Activated CD4-positive, alpha-beta T cell treated with anti-CD3 and anti-CD28 coated beads for 4 hours (primary cell): Measurements from ENCODE around the gene ABCD3.
"Not testable (repeated sequence)": the region's sequence is repeated elsewhere in the genome, so short reads cannot be mapped to it uniquely, and the experiment has no call there.

Experiments
- DNase-seq, 2 donors: peaks; one replicate each; pipeline ENCODE4 v3.0.0-alpha.2; 2020

Gene ABCD3

DNA sequence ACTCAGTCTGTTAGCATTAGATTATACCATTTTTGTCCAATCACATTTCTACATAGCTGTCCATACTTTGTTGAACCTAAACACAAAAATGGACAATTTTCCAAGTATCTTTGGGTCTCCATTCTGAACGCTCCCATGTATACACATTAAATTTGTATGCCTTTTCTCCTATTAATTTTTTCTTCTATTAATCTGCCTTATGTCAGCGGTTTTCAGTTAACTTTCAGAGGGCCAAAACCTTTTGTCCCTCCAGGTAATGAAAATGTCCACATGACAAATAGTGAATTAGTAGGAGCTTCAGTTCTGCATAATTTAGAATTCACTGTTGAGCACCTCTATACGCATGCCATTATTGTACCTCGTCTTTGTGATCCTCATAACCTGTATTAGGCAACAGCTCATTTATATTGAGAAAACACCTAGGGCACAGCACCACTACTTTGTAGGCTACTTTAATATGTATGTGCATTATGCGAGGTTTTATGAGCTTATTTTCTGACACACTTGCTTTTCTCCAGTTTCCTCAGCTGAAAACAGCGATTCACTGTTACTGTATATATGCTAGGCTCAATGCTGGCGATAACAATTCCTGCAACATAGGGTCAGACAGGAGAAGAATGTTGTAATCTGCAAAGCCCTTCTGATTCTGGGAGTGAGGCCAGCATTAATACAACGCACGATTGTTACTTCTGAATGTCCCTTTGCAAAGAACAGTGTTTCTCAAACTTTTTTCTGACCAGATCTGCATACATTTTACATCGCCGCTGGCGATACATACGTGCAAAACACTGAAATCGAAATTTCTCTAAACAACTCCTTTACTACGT, 1.1 kb upstream of the ABCD3 start:
- no peak for DNase-seq

DNA sequence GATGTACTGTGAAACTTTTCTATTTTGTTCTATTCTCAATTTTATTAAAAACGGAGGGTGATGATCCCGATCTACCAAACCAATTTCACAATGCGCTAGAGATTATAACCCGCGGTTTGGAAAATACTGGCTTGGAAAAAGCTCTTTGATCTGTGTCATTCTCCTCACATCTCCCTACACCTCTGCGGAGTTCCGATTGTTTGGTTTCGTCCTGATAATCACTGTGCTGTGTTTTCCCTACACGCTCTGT, 536 bp upstream of the ABCD3 start:
- no peak for DNase-seq

DNA sequence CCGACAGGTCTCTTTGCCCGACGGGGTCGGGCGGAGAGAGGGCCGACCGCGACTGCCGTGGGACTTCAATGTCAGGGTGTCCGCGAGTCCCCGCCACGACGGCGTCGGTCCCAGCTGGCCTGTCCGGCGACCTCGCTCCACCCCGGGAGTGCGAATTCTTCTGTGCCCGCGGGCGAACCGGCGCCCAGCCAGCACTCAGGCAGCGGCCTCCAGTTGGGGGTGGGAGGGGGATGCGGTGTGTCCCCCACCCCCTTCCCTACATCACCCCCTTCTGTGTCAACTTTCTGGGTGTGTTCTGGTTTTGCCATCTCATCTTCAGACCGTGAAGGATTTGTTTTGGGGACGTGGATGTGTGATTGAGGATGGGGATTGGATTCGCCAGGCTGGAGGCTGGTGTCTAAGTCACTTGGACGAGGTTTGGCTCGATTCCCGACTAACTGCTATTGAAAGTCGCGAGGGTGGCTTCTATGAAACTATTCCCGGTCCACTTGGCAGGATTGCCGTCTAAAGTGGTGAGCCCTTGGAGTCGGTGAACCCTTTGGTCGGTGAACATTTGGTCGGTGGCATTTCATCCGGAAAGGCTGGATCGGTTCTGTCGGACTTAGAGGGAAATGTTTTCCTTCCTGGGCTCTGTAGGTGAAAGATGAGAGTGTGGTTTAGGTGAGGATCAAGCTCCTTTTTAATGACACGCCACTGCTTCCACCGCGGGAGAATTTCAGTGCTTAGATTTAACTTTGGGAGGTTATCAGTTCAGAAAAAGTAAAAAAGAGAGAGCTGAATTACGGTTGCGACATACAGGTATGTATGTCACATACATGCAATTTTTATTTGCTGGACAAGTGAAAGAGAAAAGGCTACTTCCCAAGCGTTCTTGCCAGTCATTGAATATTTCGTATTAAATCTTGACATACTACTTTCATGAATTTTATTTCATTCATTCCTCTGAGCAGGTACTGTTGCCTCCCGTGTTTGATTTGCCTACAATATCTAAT, 771 bp downstream of the ABCD3 start:
- no peak for DNase-seq

DNA sequence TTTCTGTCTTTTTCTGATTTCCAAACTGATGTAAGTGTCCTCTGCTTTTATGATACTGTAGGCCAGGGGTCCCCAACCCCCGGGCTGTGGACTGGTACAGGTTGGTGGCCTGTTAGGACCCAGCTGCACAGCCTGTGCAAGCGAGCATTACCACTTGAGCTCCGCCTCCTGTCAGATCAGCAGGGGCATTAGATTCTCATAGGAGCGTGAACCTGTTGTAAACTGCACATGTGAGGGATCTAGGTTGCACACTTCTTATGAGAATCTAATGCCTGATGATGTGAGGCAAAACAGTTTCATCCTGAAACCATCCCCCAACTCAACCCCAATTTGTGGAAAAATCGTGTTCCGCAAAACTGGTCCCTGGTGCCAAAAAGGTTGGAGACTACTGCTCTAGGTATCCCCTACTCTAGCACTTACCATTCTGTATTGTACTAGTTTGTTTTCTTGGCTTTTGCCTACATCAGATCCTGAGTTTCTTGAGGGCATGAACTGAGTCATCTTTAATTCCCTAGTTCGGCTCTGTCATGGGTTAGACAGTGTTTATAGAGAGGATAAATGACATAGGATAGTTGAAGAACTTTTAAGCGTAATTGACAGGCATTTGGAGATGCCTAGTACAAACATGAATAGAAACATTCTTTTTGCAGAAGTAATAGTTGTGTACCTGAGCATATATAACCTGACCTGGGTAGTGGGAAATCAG, 4.1 kb downstream of the ABCD3 start:
- no peak for DNase-seq

DNA sequence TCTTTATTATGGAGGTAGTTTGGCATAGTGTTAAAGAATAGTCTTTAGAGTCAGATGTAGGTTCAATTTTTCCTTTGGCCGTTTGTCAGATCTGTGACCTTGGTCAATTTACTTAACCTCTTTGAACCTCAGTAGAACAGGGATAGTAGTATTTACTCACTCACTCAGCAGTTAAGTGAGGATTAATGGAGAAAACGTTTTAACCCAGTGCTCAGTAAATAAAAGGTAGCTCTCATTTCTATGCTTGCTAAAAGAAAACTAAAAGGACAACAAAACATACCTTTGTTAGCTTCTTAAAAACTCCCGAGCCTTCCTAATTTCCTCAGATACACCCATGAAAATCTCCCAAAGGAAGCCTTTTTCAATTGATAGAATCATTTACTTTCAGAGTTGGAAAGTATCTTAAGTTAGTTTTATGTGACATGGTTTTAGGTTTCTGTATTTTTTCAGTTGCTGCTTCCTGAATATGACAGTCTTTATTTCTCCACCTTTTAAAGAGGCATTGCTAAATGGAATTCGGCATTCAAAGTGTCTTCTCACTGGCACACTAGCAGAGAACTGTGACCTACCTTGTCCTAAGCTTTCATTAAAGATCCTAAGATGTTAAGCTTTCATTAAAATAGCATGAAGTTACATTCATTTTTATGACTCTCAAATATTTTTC, 7.8 kb downstream of the ABCD3 start:
- DNase-seq, result no peak

DNA sequence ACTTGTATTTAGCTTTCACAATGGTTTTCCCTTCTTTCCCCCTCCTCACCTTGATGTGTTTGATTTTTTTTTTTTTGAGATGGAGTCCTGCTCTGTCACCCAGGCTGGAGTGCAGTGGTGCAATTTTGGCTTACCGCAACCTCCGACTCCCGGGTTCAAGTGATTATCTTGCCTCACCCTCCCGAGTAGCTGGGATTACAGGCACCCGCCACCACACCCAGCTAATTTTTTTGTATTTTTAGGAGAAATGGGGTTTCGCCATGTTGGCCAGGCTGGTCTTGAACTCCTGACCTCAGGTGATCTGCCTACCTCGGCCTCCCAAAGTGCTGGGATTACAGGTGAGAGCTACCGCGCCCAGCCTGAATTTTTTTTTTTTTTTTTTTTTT, 8.3 kb downstream of the ABCD3 start:
- not testable (repeated sequence) for DNase-seq

DNA sequence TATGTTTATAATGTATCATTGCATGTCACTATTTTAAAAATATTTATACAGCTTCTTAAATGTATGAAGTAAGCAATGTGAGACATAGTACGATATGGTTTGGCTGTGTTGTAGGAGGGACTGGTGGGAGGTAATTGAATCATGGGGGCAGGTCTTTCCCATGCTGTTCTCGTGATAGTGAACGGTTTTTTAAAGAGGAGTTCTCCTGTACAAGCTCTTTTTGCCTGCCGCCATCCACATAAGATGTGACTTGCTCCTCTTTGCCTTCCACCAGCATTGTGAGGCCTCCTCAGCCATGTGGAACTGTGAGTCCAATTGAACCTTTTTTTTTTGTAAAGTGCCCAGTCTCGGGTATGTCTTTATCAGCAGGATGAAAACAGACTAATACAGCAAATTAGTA, 10.3 kb downstream of the ABCD3 start:
- no peak for DNase-seq

DNA sequence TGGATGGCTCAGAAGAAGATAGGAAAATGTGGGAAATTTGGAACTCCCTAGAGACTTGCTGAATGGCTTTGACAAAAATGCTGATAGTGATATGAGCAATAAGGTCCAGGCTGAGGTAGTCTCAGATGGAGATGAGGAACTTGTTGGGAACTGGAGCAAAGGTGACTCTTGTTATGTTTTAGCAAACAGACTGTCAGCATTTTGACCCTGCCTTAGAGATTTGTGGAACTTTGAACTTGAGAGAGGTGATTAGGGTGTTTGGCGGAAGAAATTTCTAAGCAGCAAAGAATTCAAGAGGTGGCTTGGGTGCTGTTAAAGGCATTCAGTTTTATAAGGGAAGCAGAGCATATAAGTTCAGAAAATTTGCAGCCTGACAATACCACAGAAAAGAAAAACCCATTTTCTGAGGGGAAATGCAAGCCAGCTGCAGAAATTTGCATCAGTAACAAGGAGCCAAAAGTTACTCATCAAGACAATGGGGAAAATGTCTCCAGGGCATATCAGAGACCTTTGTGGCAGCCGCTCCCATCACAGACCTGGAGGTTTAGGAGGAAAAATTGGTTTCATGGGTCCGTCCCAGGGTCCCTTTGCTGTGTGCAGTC, 10.8 kb downstream of the ABCD3 start:
- DNase-seq, result not testable (repeated sequence)

DNA sequence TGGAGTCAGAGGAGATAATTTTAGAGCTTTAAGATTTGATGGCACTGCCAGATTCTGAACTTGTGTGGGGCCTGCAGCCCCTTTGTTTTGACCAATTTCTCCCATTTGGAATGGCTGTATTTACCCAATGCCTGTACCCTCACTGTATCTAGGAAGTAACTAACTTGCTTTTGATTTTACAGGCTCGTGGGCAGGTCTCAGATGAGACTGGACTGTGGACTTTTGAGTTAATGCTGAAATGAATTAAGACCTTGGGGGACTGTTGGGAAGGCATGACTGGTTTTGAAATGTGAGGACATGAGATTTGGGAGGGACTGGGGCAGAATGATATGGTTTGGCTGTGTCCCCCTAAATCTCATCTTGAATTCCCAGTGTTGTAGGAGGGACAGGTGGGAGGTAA, 11.9 kb downstream of the ABCD3 start:
- not testable (repeated sequence) for DNase-seq

DNA sequence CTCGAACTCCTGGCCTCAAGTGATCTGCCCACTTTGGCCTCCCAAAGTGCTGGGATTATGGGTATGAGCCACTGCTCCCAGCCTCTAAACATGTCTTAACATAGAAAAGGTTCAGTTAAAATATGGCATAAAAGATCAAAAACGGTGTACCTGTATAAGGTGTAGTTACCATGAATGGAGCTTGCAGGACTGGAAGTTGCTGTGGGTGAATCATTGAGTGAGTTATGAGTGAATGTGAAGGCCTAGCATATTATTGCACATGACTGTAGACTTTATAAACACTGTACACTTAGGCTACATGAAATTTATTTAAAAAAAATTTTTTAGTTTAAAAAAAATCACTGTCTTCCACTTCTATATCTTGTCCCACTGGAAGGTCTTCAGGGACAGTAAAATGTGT, 15.7 kb downstream of the ABCD3 start:
- no peak for DNase-seq

DNA sequence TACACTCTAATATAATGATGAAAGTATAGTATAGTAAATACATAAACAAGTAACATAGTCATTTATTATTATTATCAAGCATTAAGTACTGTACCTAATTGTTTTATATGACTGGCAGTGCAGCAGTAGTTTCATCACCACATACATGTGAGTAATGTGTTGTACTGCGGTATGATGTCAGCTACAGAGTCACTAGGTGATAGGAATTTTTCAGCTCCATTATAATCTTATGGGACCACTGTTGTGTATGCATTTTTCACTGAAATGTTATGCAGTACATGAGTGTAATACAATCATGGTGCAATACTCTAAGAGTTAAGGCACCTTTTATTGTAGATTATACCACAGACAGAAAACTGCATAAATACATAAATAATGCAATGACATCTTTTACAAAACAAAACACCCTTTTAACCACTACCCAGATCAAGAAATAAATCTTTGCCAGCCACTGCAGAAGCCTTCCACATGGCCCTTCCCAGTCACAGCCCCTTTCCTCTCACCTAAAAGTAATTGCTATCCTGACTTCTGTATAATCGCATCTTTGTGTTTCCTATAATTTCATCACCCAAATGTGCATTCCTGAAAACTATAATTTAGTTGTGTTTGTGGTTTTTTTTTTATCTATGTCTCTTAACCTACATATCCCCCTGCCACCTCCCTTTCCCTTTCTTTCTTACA, 16.3 kb downstream of the ABCD3 start:
- DNase-seq, result no peak

DNA sequence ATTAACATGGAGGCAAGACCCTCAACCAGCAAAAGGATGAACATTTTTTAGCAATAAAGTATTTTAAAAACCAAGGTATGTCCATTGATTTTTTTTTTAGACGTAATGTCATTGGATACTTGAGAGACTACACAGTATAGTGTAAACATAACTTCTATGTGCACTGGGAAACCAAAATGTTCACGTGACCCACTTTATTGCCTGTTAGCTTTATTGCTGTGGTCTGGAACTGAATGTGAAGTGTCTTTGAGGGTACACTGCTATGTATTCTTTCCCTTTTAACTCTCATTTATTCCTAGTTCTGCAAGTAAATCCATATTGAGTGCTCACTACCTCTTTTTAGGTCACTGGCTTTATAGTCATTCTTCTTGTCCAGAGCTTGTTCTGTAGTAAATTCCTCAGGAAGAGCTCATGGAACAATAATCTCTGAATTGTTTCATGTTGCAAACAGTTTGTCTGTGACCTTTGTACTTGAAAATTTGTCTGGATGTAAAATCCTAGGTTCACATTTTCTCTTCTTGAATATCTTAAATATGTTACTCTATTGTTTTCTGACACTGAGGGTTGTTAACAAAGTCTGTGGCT, 20.6 kb downstream of the ABCD3 start:
- no peak for DNase-seq

DNA sequence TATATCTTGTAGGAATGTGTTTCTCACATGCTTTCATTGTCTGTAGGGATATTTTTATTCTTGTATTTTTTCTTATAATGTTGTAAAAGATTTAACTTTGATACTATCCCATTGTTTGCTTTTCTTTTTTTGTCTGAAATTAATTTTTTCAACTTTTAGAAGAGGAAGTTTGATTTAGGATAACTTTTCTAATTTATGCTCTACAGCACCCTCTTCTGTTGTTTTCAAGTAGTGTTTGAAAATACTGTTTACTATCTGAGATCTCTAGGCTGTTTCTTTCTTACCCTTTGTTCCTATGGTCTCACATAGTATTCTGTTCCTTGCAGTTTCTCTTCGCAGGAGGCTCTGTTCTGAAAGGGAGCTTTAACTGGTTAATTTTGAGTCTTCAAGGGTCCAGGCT, 21.9 kb downstream of the ABCD3 start:
- no peak for DNase-seq

DNA sequence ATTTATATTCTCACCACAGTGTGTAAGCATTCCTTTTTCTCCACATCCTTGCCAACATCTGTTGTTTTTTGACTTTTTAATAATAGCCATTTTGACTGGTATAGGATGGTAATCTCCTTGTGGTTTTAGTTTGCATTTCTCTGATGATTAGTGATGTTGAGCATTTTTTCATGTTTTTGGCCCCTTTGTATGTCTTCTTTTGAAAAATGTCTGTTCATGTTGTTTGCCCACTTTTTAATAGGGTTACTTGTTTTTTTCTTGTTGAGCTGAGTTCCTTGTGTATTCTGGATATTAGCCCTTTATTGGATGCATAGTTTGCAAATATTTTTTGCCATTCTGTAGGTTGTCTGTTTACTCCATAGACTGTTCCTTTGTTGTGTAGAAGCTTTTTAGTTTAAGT, 24.9 kb downstream of the ABCD3 start:
- DNase-seq, result not testable (repeated sequence)

DNA sequence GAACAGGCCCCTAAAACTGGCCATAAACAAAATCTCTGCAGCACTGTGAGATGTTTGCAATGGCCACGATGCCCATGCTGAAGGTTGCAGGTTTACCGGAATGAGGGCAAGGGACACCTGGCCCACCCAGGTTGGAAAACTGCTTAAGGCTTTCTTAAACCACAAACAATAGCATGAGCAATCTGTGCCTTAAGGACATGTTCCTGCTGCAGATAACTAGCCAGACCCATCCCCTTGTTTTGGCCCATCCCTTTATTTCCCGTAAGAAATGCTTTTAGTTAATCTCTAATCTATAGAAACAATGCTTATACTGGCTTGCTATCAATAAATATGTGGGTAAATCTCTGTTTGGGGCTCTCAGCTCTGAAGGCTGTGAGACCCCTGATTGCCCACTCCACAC, 26.6 kb downstream of the ABCD3 start:
- not testable (repeated sequence) for DNase-seq

DNA sequence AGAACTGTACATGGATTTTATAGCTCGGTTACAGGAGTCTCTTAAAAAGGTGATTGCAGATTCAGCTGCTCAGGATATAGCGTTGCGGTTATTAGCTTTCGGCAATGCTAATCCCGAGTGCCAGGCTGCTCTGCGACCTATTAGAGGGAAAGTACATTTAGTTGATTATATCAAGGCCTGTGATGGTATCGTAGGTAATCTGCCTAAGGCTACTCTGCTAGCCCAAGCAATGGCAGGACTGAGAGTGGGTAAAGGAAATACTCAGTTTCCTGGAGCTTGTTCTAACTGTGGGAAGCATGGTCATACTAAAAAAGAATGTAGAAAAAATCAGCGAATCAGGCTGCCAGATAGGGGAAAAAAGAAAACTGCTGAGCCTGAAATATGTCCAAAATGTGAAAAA, 27.5 kb downstream of the ABCD3 start:
- not testable (repeated sequence) for DNase-seq

DNA sequence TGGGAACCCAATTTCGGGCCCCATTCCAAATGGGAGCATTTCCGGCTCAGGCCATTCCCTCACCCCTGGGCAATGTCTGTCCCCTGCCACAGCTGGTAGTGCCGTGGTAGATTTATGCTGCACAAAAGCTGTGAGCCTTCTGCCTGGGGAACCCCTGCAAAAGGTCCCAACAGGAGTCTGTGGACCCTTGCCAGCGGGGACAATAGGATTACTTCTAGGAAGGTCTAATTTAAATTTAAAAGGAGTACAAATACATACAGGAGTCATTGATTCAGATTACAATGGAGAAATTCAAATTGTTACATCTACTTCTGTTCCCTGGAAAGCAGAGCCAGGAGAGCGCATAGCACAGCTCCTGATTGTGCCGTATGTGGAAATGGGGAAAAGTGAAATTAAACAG, 28.0 kb downstream of the ABCD3 start:
- DNase-seq, result not testable (repeated sequence)

DNA sequence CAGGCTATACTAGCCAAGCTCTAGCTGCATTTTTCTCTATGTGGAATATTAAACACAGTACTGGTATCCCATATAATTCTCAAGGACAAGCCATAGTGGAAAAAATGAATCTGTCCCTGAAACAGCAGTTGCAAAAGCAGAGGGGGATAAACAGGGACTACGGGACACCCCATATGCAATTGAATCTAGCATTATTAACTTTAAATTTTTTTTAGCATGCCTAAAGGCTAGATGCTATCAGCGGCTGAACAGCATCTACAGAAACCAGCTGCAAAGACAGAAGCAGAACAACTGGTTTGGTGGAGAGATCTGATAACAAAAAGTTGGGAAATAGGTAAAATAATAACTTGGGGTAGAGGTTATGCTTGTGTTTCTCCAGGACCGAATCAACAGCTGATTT, 30.6 kb downstream of the ABCD3 start:
- DNase-seq, result not testable (repeated sequence)

DNA sequence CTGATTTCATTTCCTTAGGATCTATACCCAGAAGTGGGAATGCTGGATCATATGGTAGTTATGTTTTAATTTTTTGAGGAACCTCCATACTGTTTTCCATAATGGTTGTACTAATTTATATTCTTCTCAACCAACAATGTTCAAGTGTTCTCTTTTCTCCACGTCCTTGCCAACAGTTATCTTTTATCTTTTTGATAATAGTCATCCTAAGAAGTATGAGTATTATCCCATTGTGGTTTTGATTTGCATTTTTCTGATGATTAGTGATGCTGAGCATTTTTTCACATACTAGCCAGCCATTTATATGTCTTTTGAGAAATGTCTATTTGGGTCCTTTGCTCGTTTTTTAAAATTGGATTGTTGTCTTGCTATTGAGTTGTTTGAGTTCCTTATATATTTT, 38.5 kb downstream of the ABCD3 start:
- no peak for DNase-seq

DNA sequence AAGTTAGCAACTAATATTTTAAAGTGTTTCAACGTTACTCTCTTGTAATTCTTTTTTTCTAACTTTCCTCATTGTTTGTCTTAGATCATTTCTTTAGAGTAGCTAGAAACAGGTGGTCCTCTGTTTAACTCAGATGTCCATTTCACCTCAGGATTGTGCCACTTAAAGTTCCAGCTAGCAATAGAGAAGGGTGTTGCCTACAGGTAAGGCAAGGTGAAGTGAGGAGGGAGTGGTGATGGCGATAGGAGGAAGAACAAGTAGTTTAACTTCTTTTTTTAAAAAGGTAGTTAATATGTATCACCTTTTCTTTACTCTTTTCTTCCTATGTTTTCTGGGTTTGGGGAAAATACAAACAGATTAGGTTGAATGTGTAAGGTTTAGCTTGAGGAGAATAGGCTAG, 44.4 kb downstream of the ABCD3 start:
- DNase-seq, result no peak

DNA sequence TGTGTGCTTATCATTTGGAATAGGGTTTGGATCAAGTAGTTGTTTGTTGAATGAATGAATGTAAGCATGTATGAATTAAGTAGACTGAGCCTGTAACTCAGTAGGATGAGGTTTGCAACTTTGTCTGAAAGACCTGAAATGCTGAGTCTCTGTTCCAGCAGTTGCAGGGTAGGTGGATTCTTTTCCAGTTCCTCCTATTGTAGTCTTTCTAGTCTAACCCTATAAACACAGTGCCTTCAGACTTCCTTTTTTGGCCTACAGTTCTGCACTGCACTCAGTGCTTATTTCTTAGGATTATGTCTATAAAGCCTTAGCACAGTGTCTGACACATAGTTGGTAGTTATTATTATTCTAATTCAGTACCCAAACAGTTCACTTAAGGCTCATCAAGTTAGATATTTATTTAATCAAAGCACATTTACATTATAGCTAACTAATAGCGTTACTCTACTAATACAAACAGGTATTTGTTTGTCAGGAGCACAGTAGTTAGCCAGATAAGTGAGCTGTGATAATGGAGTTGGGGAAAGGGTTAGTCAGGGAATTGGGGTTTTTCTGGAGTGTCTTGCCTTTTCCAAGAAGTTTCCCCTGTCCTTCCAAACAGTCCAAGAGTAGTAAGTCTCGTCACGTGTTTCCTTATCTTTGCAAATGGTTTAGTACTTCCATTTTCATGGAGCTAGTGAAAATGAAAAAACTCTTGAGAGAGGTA, 45.0 kb downstream of the ABCD3 start:
- no peak for DNase-seq
